ENCODE results near the gene SETD7. TPM values are rescaled to one million over a fixed set of nuclear protein-coding genes. Genes with fewer than 3 reads are reported as not detected.

The SETD7 gene
- total and polyA plus RNA-seq, 7 experiments from 2014 or later: 1.0 to 16.7 (median 7.9) TPM

DNA sequence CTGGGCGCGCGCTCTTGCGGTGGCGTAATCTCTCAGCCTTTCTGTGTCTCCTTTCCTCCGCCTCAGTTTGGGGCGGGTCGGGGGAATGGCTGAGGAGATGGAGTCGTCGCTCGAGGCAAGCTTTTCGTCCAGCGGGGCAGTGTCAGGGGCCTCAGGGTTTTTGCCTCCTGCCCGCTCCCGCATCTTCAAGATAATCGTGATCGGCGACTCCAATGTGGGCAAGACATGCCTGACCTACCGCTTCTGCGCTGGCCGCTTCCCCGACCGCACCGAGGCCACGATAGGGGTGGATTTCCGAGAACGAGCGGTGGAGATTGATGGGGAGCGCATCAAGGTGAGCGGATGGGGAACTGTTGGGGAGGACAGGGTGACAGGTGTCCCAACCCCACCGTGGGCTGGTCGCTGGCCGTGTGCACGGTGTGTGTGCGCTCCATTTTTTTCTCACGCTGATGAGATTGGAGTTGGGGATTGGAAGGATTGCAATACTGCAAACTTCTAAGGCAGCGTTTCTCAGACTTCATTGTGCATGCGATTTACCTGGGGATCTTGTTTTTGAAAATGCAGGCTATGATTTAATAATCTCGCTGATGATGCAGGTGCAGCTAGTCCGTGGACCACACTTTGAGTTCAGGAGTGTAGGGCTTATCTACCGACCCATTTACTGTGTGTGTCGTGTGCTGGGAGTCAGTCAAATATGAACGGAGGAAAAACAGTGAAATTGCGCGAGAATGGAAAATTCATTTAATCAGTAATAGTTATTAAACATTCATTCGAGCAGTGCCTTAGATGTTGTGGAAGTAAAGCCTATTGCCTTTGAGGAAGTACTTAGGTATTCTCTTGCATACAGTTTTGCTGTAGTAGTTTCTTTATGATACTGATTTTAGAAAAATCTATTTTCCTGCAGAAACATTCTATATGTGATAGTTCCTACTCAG lies 101.6 kb downstream of the SETD7 start, which contains the start of gene RAB33B:
Gene RAB33B (plus strand): TSS at position 11 of the 935 bp plus-strand sequence. CDS start 75 bp downstream, at position 86.
- DNase-seq: peak in 1 of 9 donors; percentile 45
- H3K4me3 Mint-ChIP-seq: peak within 1 kb of the TSS; percentile 94 to 99 (median 97)
- H3K4me3 ChIP-seq (ENCODE audit: low read length): peak within 1 kb of the TSS; percentile 97
- ChIA-PET POLR2A (interaction anchor here (0.6 to 5.1 kb wide), 6 partner anchors 29 to 159 kb away, joined by 3 to 37 read pairs (median 8); partner anchors contain the start of genes NAA15, NDUFC1 and SETD7), CTCF (interaction anchor here (1.2 kb wide), 1 partner anchor 77 kb away, joined by 3 read pairs; no protein-coding TSS in a partner anchor)
- peaks cover 0 to 4% (median 0%) of the 10 kb centered on the region in 3 experiments for H3K36me3 ChIP-seq (ENCODE audit: control insufficient read depth in 2 of 3, insufficient read depth in 3 of 3, low read length in 3 of 3)
- H3K9me3 Mint-ChIP-seq: no peaks in the 10 kb centered on the region
- peaks cover 34 to 36% of the 10 kb centered on the region in 2 donors for H3K4me1 ChIP-seq (ENCODE audit: control insufficient read depth in 2 of 2, insufficient read depth in 2 of 2, low read length in 2 of 2)
- ATAC-seq: no peak
- peak within 1 kb of the TSS; percentile 96 to 100 (median 99) for H3K27ac Mint-ChIP-seq
- no peaks in the 10 kb centered on the region for H3K27me3 ChIP-seq (ENCODE audit: control insufficient read depth in 2 of 2, insufficient read depth in 2 of 2, low read length in 2 of 2)
- peak within 1 kb of the TSS; percentile 97 for H3K27ac ChIP-seq (ENCODE audit: low read depth, low read length)
- no peaks in the 10 kb centered on the region for H3K27me3 Mint-ChIP-seq
- H3K9me3 ChIP-seq (ENCODE audit: control insufficient read depth in 2 of 3, low read length in 3 of 3): no peaks in the 10 kb centered on the region
- H3K4me1 Mint-ChIP-seq: peaks cover 47 to 82% (median 68%) of the 10 kb centered on the region in 7 donors
- peaks cover 0 to 8% (median 0%) of the 10 kb centered on the region in 5 donors for H3K36me3 Mint-ChIP-seq
- intact Hi-C loops (cut with micrococcal nuclease): loop anchor here (1.0 to 10.0 kb wide), 5 partner anchors 18 to 1770 kb away; partner anchors contain the start of genes ELMOD2 (in 1 of the 2) and ZNF330 (in 1 of the 2)

DNA sequence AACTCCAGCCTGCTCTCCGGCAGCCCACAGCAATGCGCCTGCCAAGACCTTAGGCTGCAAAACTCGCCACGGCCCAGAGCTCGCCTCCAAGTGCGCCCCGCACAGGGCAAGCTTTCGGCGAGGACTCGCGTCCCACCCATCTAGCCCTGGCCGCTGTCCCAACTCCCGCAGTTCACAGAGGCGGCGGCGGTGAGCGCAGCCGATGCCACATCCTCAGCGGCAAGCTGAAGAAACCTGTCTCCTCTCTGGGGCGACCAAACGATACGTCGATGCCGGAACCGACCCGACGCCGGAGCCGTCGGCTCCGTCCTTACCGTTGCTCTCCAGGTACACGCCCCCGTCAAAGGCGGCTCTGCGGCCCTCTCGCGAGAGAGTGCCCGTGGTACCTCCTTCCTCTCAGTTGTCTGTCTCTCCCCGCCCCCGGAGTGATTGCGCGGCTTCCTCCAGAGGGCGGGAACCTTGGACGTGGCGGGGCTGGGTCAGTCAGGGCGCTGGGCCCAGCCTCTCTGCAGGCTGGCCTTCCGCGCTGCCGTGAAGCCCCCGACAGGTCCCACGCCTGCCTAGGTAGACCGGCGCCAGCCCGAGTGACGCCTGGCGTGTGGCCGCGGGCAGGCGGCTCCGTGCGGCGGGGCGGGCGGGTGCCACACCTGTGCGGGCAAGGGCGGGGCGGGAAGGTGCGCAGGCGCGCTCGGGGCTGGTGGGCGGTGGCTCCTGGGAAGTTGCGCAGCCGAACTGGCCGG lies 102.5 kb downstream of the SETD7 start:
- H3K4me1 Mint-ChIP-seq: peaks cover 38 to 82% (median 62%) of the 10 kb centered on the region in 7 donors
- H3K9me3 Mint-ChIP-seq: no peaks in the 10 kb centered on the region
- peak overlapping the region; percentile 96 to 100 (median 99) for H3K27ac Mint-ChIP-seq
- ChIA-PET CTCF (interaction anchor here (0.6 to 2.0 kb wide), 7 partner anchors 21 to 153 kb away, joined by 3 to 12 read pairs (median 4); no protein-coding TSS in a partner anchor), POLR2A (interaction anchor here (1.0 to 5.1 kb wide), 12 partner anchors 9 to 438 kb away, joined by 3 to 37 read pairs (median 6); partner anchors contain the start of genes NAA15, NDUFC1, NOCT and SETD7)
- Histone ChIP-seq H3K27ac (ENCODE audit: low read depth, low read length) (peak overlapping the region; percentile 97), H3K27me3 (ENCODE audit: control insufficient read depth in 2 of 2, insufficient read depth in 2 of 2, low read length in 2 of 2) (no peaks in the 10 kb centered on the region), H3K4me3 (ENCODE audit: low read length) (peak overlapping the region; percentile 97), H3K4me1 (ENCODE audit: control insufficient read depth in 2 of 2, insufficient read depth in 2 of 2, low read length in 2 of 2) (peaks cover 30 to 36% of the 10 kb centered on the region in 2 donors), H3K9me3 (ENCODE audit: control insufficient read depth in 2 of 3, low read length in 3 of 3) (no peaks in the 10 kb centered on the region), H3K36me3 (ENCODE audit: control insufficient read depth in 2 of 3, insufficient read depth in 3 of 3, low read length in 3 of 3) (peaks cover 0 to 4% (median 0%) of the 10 kb centered on the region in 3 experiments)
- no peaks in the 10 kb centered on the region for H3K27me3 Mint-ChIP-seq
- DNase-seq (peak; percentile 96 to 98 (median 98)), ATAC-seq (peak; percentile 93)
- intact Hi-C loops (cut with micrococcal nuclease): loop anchor here (1.0 to 10.0 kb wide), 22 partner anchors 19 to 1771 kb away; partner anchors contain the start of genes ELF2 (in 2 of the 2), NAA15 (in 2 of the 2), NOCT (in 2 of the 2) and SCOC (in 2 of the 2)
- H3K4me3 Mint-ChIP-seq: peak overlapping the region; percentile 94 to 99 (median 97)
- peaks cover 0 to 8% (median 0%) of the 10 kb centered on the region in 5 donors for H3K36me3 Mint-ChIP-seq

DNA sequence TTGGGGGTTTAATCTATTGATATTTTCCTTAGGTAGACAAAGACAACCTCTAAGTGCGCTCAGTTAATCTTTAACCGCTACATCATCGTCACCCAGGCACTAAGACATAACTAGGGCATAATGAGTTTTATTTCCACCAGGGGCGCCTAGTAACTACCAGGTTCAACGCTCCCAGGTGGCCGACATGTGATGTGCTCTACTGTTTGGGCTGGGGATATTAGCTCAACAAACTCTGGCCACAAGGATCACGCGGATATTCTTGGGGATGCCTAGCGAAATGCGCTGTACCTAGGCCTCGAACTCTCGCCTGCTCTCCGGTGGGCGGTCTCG lies 103.0 kb downstream of the SETD7 start:
- intact Hi-C loops (cut with micrococcal nuclease): loop anchor here (1.0 to 10.0 kb wide), 20 partner anchors 37 to 1772 kb away; partner anchors contain the start of genes ELF2 (in 2 of the 2), NAA15 (in 2 of the 2), NOCT (in 2 of the 2) and SCOC (in 2 of the 2)
- H3K4me1 ChIP-seq (ENCODE audit: control insufficient read depth in 2 of 2, insufficient read depth in 2 of 2, low read length in 2 of 2): peaks cover 30 to 36% of the 10 kb centered on the region in 2 donors

DNA sequence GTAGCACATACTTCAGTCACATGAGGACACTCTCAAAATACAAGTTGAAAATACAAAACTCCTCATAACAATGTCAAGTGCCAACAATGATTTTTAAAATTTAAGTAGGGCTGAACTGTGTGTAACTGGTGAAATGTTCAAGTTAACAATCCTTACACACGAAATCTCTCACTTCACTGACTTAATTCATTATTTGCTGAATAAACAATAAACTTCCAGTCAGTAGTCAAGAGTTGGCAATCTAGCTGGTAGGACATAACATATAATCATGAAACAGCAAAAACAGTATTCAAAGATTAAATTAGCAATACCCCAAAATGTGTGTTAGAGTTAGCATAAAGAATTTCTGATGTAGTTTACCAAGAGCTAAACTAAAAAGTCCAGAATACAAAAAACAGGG lies 104.0 kb downstream of the SETD7 start:
- POLR2A ChIA-PET: interaction anchor here (1.0 to 5.1 kb wide), 3 partner anchors 35 to 105 kb away, joined by 3 to 37 read pairs (median 5); partner anchors contain the start of gene SETD7
- Histone ChIP-seq H3K9me3 (ENCODE audit: control insufficient read depth in 2 of 3, low read length in 3 of 3) (no peaks in the 10 kb centered on the region), H3K27ac (ENCODE audit: low read depth, low read length) (peak overlapping the region; percentile 97), H3K27me3 (ENCODE audit: control insufficient read depth in 2 of 2, insufficient read depth in 2 of 2, low read length in 2 of 2) (no peaks in the 10 kb centered on the region), H3K4me3 (ENCODE audit: low read length) (peak overlapping the region; percentile 97), H3K4me1 (ENCODE audit: control insufficient read depth in 2 of 2, insufficient read depth in 2 of 2, low read length in 2 of 2) (peaks cover 30 to 32% of the 10 kb centered on the region in 2 donors), H3K36me3 (ENCODE audit: control insufficient read depth in 2 of 3, insufficient read depth in 3 of 3, low read length in 3 of 3) (peaks cover 0 to 4% (median 0%) of the 10 kb centered on the region in 3 experiments)
- H3K36me3 Mint-ChIP-seq: peaks cover 0 to 8% (median 0%) of the 10 kb centered on the region in 5 donors
- no peaks in the 10 kb centered on the region for H3K27me3 Mint-ChIP-seq
- H3K4me3 Mint-ChIP-seq: peak overlapping the region in 6 of 10 donors; percentile 38 to 99 (median 98)
- H3K4me1 Mint-ChIP-seq: peaks cover 26 to 68% (median 48%) of the 10 kb centered on the region in 7 donors
- H3K27ac Mint-ChIP-seq: peak overlapping the region in 8 of 9 donors; percentile 51 to 100 (median 99)
- CTCF ChIA-PET: interaction anchor here (0.6 to 2.0 kb wide), 3 partner anchors 33 to 196 kb away, joined by 4 to 12 read pairs (median 6); no protein-coding TSS in a partner anchor
- no peaks in the 10 kb centered on the region for H3K9me3 Mint-ChIP-seq
- intact Hi-C loops (cut with micrococcal nuclease): loop anchor here (2.0 to 10.0 kb wide), 8 partner anchors 57 to 1773 kb away; partner anchors contain the start of gene ZNF330 (in 1 of the 2)
- DNase-seq: no peak
- no peak for ATAC-seq

More for the DNA sequence above, 103.0 kb downstream of the SETD7 start:
- H3K27ac Mint-ChIP-seq: peak overlapping the region; percentile 96 to 100 (median 99)
- no peaks in the 10 kb centered on the region for H3K9me3 Mint-ChIP-seq
- peak overlapping the region; percentile 94 to 99 (median 97) for H3K4me3 Mint-ChIP-seq
- no peaks in the 10 kb centered on the region for H3K27me3 Mint-ChIP-seq
- peaks cover 33 to 78% (median 58%) of the 10 kb centered on the region in 7 donors for H3K4me1 Mint-ChIP-seq
- ChIA-PET POLR2A (interaction anchor here (1.0 to 5.1 kb wide), 13 partner anchors 9 to 438 kb away, joined by 3 to 37 read pairs (median 5); partner anchors contain the start of genes NAA15, NDUFC1, NOCT and SETD7), CTCF (interaction anchor here (0.6 to 2.0 kb wide), 7 partner anchors 21 to 152 kb away, joined by 3 to 12 read pairs (median 4); no protein-coding TSS in a partner anchor)
- DNase-seq (peak in 6 of 9 donors; percentile 71 to 82 (median 80)), ATAC-seq (peak; percentile 67)
- Histone ChIP-seq H3K36me3 (ENCODE audit: control insufficient read depth in 2 of 3, insufficient read depth in 3 of 3, low read length in 3 of 3) (peaks cover 0 to 4% (median 0%) of the 10 kb centered on the region in 3 experiments), H3K27ac (ENCODE audit: low read depth, low read length) (peak overlapping the region; percentile 97), H3K27me3 (ENCODE audit: control insufficient read depth in 2 of 2, insufficient read depth in 2 of 2, low read length in 2 of 2) (no peaks in the 10 kb centered on the region), H3K9me3 (ENCODE audit: control insufficient read depth in 2 of 3, low read length in 3 of 3) (no peaks in the 10 kb centered on the region), H3K4me3 (ENCODE audit: low read length) (peak overlapping the region; percentile 97)
- peaks cover 0 to 8% (median 0%) of the 10 kb centered on the region in 5 donors for H3K36me3 Mint-ChIP-seq

DNA sequence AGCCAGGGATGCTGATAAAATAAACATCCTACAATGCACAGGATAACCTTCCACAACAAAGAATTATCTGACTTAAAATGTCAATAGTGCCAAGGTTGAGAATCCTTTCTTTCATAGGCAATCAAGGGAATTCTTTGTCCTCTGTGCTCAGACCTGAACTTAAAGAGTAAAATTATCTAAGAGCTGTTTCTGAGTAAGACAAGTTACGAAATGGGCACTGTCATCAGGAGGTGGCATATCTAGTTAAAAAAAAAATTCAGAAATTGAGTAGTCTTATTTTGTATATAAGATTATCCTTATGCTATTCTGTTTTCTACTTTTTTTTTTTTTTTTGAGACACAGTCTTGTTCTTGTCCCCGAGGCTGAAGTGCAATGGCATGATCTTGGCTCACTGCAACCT lies 105.4 kb downstream of the SETD7 start:
- ChIA-PET POLR2A (interaction anchor here (0.6 kb wide), 2 partner anchors 241 to 658 kb away, joined by 3 read pairs; no protein-coding TSS in a partner anchor), CTCF (no interaction called here)
- peak overlapping the region in 1 of 9 donors; percentile 76 for H3K27ac Mint-ChIP-seq
- no peak overlapping the region for H3K27ac ChIP-seq (ENCODE audit: low read depth, low read length)
- intact Hi-C loops (cut with micrococcal nuclease): loop anchor here (5.0 to 10.0 kb wide), 3 partner anchors 133 to 1774 kb away; partner anchors contain the start of gene ZNF330 (in 1 of the 2)
- H3K9me3 ChIP-seq (ENCODE audit: control insufficient read depth in 2 of 3, low read length in 3 of 3): no peaks in the 10 kb centered on the region
- no peaks in the 10 kb centered on the region for H3K27me3 ChIP-seq (ENCODE audit: control insufficient read depth in 2 of 2, insufficient read depth in 2 of 2, low read length in 2 of 2)
- peaks cover 0 to 4% (median 0%) of the 10 kb centered on the region in 3 experiments for H3K36me3 ChIP-seq (ENCODE audit: control insufficient read depth in 2 of 3, insufficient read depth in 3 of 3, low read length in 3 of 3)
- peaks cover 18 to 21% of the 10 kb centered on the region in 2 donors for H3K4me1 ChIP-seq (ENCODE audit: control insufficient read depth in 2 of 2, insufficient read depth in 2 of 2, low read length in 2 of 2)
- H3K4me3 ChIP-seq (ENCODE audit: low read length): no peak overlapping the region
- H3K36me3 Mint-ChIP-seq: peaks cover 0 to 6% (median 4%) of the 10 kb centered on the region in 5 donors
- peaks cover 19 to 54% (median 33%) of the 10 kb centered on the region in 7 donors for H3K4me1 Mint-ChIP-seq
- no peak for DNase-seq
- no peak overlapping the region for H3K4me3 Mint-ChIP-seq
- no peaks in the 10 kb centered on the region for H3K9me3 Mint-ChIP-seq
- ATAC-seq: no peak
- no peaks in the 10 kb centered on the region for H3K27me3 Mint-ChIP-seq

Measured in naive thymus-derived CD4-positive, alpha-beta T cell (primary cell).